BE2C (cell line): ENCODE measurements around the gene MAP1LC3B.

ENCODE experiments used
- DNase-seq: peaks from one replicate; pipeline ENCODE4 v3.0.0-alpha.2; 2020
- H3K27me3 ChIP-seq: fragments of 250-450 bp; sonication (Bioruptor Pico); 2 replicates; pipeline ENCODE4 v1.5.1; 2020; ENCODE audit warnings: mild to moderate bottlenecking
- H3K36me3 ChIP-seq: fragments of 250-450 bp; sonication (Bioruptor Pico); 2 replicates; pipeline ENCODE4 v1.5.1; 2020; ENCODE audit warnings: mild to moderate bottlenecking
- H3K4me1 ChIP-seq: fragments of 250-450 bp; sonication (Bioruptor Pico); 2 replicates; pipeline ENCODE4 v1.5.1; 2020
- H3K4me3 ChIP-seq: 2 replicates; pipeline ENCODE4 v1.5.1; 2011; ENCODE audit warnings: low read depth, low read length
- H3K9me3 ChIP-seq: fragments of 250-450 bp; sonication (Bioruptor Pico); 2 replicates; pipeline ENCODE4 v1.5.1; 2020
- CTCF ChIP-seq: IDR thresholded peaks from 2 replicates; pipeline ENCODE4 v1.5.1; 2012; ENCODE audit warnings: mild to moderate bottlenecking, low read depth, low read length

The MAP1LC3B gene

DNA sequence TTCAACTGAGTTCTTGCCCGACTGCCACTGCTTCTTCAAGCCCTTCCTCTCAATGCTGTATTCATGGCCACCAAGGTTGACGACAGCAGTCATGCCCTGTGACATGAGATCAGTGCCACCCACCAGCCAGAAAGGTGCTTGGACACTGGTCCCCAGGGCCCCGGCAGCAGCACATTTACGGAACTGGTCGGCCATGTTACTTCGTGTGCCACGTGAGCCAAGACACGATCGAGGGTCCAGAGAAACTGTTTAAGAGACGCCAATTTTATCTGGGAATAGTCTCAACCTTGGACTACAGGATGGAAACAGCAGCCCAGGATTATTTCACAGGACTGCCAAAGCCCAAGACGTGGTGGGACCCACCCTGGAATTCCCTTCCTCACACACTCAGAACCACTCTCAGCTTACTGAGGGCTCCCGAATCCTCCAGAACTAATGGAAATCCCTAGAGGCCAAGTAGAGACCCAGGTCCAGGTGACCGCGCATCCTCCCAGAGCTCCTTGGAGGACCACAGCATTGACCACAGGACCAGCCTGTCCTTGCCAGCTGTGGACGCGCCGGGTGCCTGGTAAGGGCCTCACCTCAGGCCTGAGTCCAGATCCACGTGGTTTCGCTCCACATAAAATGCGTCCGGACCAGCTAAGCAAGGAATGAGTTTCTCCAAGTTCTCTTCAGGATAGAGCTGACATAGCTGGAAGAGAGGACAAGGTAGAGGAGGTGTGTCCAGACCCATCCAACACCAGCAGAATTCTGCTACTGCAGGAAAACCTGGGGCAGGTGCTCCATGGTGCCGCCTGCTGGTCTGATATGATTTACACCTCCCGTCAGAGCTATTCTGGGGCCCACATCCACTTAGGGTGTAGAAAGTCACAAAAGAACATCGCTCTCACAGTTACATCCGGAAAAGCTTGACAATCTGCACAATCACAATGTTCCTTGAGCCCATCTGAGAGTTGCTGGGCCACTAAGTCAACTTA is 28.2 kb downstream of the MAP1LC3B start:
- no peaks in the 10 kb centered on the region for H3K27me3 ChIP-seq
- peaks cover 52% of the 10 kb centered on the region for H3K36me3 ChIP-seq
- peak; percentile 25; the same call in 1 of the 2 replicates for TF ChIP-seq CTCF
- H3K9me3 ChIP-seq, result no peaks in the 10 kb centered on the region
- DNase-seq, result no peak
- H3K4me3 ChIP-seq, result no peak overlapping the region
- H3K4me1 ChIP-seq, result no peaks in the 10 kb centered on the region

DNA sequence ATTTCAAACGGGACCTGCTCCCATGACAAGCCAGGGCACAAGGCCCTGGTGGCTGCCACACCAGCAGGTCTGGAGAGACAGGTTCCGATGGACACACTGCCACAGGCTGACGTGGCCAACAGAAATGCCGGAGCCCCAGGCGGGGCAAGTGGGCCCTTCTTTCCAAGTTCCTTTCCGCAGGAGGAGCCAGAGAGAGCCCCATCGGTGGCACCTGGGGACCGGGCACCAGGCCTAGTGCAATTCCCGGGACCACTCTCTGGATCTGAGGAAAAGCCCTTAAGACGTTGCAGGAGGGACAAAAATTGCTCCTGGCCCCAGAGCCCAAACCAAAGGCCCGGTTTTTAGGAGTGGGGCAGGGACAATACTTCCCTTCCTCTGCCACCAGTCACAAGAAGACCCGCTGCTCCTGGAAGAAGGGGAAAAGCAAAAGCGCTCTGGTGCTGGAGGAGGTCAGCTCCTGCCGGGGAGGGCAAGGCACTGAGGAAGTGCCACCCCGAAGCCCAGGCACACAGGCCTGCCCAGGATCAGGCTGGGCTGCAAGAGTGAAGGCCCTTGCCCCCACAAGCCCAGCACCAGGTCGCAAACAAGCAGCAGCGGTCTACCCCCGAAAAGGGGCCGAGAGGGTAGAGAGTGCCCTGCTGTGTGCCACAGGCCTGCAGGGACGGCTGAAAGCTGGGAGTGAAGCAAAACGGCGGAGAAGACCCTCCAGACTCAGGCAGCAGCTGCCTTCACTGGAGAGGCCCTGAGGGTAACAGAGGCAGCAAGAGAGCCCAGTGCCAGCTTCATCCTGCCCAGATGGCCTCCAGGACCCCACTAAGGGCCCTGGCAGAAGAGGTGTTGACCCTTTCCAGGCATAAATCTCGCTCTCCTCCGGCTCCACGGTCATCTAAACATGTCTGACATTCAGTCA is 29.1 kb downstream of the MAP1LC3B start:
- TF ChIP-seq CTCF, result no peak
- no peak for DNase-seq
- H3K4me1 ChIP-seq, result no peaks in the 10 kb centered on the region
- no peak overlapping the region for H3K4me3 ChIP-seq
- H3K36me3 ChIP-seq, result peaks cover 47% of the 10 kb centered on the region
- no peaks in the 10 kb centered on the region for H3K27me3 ChIP-seq
- H3K9me3 ChIP-seq, result no peaks in the 10 kb centered on the region

GRCh38 chr16:87422106-87422505 is 30.0 kb downstream of the MAP1LC3B start:
- H3K4me1 ChIP-seq, result no peaks in the 10 kb centered on the region
- TF ChIP-seq CTCF, result no peak
- peaks cover 41% of the 10 kb centered on the region for H3K36me3 ChIP-seq
- no peak overlapping the region for H3K4me3 ChIP-seq
- H3K9me3 ChIP-seq, result no peaks in the 10 kb centered on the region
- no peak for DNase-seq
- H3K27me3 ChIP-seq, result no peaks in the 10 kb centered on the region

GRCh38 chr16:87423429-87423828 is 31.3 kb downstream of the MAP1LC3B start:
- Histone ChIP-seq H3K4me1 (no peaks in the 10 kb centered on the region), H3K4me3 (no peak overlapping the region), H3K9me3 (no peaks in the 10 kb centered on the region), H3K27me3 (no peaks in the 10 kb centered on the region), H3K36me3 (peaks cover 30% of the 10 kb centered on the region)
- no peak for DNase-seq
- no peak for TF ChIP-seq CTCF

GRCh38 chr16:87424266-87424665 is 32.1 kb downstream of the MAP1LC3B start:
- Histone ChIP-seq H3K36me3 (peaks cover 29% of the 10 kb centered on the region), H3K9me3 (no peaks in the 10 kb centered on the region), H3K4me3 (no peak overlapping the region), H3K27me3 (no peaks in the 10 kb centered on the region), H3K4me1 (no peaks in the 10 kb centered on the region)
- TF ChIP-seq CTCF, result no peak
- no peak for DNase-seq
